Measurements from ENCODE around the gene LGALS14.

GRCh38 chr19:39660661-39661060, 43.6 kb upstream of the LGALS14 start:
- TF ChIP-seq, protein P1, sequence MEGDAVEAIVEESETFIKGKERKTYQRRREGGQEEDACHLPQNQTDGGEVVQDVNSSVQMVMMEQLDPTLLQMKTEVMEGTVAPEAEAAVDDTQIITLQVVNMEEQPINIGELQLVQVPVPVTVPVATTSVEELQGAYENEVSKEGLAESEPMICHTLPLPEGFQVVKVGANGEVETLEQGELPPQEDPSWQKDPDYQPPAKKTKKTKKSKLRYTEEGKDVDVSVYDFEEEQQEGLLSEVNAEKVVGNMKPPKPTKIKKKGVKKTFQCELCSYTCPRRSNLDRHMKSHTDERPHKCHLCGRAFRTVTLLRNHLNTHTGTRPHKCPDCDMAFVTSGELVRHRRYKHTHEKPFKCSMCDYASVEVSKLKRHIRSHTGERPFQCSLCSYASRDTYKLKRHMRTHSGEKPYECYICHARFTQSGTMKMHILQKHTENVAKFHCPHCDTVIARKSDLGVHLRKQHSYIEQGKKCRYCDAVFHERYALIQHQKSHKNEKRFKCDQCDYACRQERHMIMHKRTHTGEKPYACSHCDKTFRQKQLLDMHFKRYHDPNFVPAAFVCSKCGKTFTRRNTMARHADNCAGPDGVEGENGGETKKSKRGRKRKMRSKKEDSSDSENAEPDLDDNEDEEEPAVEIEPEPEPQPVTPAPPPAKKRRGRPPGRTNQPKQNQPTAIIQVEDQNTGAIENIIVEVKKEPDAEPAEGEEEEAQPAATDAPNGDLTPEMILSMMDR (IDR thresholded peaks at IDR 0.05), result no peak
- no peak for TF ChIP-seq POLR2A (IDR thresholded peaks at IDR 0.05)
